GM12872 (cell line): ENCODE measurements around the gene EXOC8.

ENCODE experiments used
- TF ChIP-seq, protein P1 (sequence below): IDR thresholded peaks from 3 replicates; pipeline ENCODE4 v1.5.1; 2011; ENCODE audit warnings: low read depth, mild to moderate bottlenecking, low read length, moderate library complexity; ENCODE audit not compliant: insufficient read depth

EXOC8 gene

DNA sequence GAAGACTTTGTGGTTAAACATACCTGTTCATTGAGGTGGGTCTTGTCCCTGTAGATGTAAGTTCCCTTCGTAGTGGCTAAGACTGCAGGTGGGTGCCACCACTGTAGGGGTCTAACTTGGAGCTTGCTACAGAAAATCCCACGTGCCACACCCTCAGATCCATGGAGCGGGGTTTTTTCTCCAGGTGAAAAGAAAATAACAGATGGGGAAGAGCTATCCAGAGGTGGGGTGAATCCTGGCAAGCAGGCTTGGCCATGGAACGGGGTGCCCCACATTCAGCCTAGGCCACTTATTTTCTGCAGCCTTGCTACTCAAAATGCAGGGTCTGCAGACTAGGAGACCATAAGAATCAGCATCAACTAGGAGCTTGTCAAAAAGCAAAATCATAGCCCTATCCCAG is 24.0 kb downstream of the EXOC8 start:
- TF ChIP-seq, protein P1, sequence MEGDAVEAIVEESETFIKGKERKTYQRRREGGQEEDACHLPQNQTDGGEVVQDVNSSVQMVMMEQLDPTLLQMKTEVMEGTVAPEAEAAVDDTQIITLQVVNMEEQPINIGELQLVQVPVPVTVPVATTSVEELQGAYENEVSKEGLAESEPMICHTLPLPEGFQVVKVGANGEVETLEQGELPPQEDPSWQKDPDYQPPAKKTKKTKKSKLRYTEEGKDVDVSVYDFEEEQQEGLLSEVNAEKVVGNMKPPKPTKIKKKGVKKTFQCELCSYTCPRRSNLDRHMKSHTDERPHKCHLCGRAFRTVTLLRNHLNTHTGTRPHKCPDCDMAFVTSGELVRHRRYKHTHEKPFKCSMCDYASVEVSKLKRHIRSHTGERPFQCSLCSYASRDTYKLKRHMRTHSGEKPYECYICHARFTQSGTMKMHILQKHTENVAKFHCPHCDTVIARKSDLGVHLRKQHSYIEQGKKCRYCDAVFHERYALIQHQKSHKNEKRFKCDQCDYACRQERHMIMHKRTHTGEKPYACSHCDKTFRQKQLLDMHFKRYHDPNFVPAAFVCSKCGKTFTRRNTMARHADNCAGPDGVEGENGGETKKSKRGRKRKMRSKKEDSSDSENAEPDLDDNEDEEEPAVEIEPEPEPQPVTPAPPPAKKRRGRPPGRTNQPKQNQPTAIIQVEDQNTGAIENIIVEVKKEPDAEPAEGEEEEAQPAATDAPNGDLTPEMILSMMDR, result no peak

- TF ChIP-seq, protein P1, result no peak
Observed at GRCh38 chr1:231312432-231312788, 25.2 kb downstream of the EXOC8 start.

- TF ChIP-seq, protein P1, result no peak
Observed at GRCh38 chr1:231311720-231312431, 25.8 kb downstream of the EXOC8 start.

DNA sequence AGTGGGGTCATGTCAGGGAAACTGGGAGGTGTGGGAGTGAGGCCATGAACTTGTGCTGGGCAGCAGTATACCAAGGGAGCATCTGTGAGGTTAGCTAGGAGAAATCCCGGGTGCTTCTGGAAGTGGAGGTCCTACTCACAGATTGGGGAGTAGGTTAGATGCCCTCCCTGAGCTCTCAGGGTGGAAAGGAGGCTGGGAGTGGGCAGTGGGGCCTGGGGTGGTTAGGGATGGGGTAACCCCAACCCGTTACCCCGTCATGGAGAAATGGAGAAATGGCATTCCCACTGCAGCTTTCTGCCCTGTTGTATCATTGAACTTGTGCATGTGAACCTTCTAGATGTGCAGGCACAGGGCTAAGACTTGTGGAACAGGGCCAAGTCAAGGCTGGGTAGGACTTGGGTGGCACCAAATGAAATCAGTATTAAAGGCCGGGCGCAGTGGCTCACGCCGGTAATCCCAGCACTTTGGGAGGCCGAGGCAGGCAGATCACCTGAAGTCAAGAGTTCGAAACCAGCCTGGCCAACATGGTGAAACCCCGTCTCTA is 27.2 kb downstream of the EXOC8 start:
- TF ChIP-seq, protein P1, result no peak

DNA sequence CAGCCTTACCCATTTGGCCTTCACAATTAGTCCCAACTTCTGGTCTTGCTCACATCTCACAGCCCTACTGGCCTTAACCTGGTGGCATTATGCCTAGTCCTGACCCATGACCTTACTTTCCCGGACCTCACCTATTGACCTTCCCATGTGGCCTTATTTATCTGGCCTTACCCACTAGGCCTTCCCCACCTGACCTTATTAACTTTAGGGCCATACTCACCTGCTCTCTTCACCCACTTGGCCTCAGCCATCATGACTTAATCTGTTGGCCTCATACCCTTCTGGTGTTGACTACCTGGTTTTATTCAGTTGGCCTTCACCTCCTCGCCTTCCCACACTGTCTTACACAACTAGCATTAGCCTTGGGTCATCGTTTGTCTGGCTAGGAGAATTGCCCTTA is 35.7 kb downstream of the EXOC8 start:
- TF ChIP-seq, protein P1, result no peak

DNA sequence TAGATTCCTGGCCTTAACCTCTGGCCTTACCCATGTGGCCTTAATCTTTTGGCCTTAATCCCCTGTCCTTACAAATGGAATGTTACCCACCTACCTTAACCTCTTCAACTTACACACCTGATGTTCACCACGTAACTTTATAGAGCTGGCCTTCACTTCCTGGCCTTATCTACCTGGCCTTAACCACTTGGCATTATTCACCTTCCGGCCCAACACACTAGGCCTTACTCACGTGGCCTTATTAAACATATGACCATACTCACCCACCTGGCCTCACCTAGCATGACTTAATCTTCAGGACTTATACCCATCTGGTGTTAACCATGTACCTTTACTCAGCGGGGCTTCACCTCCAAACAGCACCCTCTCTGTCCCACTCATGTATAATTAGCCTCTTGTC is 41.7 kb downstream of the EXOC8 start:
- TF ChIP-seq, protein P1, result no peak

- TF ChIP-seq, protein P1, result no peak
Observed at GRCh38 chr1:231286603-231287002, 51.0 kb downstream of the EXOC8 start.
